Loucy (cell line): Measurements from ENCODE around the gene GMPPA.

Source experiments
- EZH2phosphoT487 ChIP-seq: fragments of 200-600 bp; IDR thresholded peaks from 2 replicates; pipeline ENCODE4 v1.6.1; 2018; ENCODE audit warnings: antibody characterized with exemption, mild to moderate bottlenecking, moderate library complexity, borderline replicate concordance
- TF ChIP-seq, protein P1 (sequence below): fragments of 200-600 bp; sonication (generic); conservative IDR thresholded peaks from 2 replicates; pipeline ENCODE4 v1.5.1; 2014; ENCODE audit warnings: mild to moderate bottlenecking, antibody characterized with exemption, low read length

GRCh38 chr2:219533930-219534661, 35.4 kb downstream of the GMPPA start:
- TF ChIP-seq EZH2phosphoT487, result no peak
- TF ChIP-seq, protein P1, sequence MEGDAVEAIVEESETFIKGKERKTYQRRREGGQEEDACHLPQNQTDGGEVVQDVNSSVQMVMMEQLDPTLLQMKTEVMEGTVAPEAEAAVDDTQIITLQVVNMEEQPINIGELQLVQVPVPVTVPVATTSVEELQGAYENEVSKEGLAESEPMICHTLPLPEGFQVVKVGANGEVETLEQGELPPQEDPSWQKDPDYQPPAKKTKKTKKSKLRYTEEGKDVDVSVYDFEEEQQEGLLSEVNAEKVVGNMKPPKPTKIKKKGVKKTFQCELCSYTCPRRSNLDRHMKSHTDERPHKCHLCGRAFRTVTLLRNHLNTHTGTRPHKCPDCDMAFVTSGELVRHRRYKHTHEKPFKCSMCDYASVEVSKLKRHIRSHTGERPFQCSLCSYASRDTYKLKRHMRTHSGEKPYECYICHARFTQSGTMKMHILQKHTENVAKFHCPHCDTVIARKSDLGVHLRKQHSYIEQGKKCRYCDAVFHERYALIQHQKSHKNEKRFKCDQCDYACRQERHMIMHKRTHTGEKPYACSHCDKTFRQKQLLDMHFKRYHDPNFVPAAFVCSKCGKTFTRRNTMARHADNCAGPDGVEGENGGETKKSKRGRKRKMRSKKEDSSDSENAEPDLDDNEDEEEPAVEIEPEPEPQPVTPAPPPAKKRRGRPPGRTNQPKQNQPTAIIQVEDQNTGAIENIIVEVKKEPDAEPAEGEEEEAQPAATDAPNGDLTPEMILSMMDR, result no peak
